GM18520 (cell line): ENCODE data around the gene TOR1B.
"Not testable (repeated sequence)": the region's sequence is repeated elsewhere in the genome, so short reads cannot be mapped to it uniquely, and the experiment has no call there.

Experiments
- ATAC-seq: cut with Tn5 transposase; IDR thresholded peaks from one replicate; pipeline ENCODE4 v1.9.1; 2021; ENCODE audit not compliant: unreplicated experiment

Gene TOR1B

DNA sequence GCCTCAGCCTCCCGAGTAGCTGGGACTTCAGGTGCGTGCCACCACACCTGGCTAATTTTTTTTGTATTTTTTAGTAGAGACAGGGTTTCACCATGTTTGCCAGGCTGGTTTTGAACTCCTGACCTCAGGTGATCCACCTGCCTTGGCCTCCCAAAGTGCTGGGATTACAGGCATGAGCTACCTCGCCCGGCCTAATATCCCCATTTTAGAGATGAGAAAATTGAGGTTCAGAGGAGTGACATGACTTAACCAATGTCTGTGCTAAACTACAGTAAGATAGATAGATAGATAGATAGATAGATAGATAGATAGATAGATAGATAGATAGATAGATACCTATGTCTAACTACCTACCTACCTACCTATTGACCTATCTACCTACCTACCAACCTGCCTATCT is 26.9 kb upstream of the TOR1B start:
- not testable (repeated sequence) for ATAC-seq

GRCh38 chr9:129776566-129776937 is 26.4 kb upstream of the TOR1B start:
- ATAC-seq = no peak

GRCh38 chr9:129776938-129777768 is 25.8 kb upstream of the TOR1B start:
- ATAC-seq = no peak

DNA sequence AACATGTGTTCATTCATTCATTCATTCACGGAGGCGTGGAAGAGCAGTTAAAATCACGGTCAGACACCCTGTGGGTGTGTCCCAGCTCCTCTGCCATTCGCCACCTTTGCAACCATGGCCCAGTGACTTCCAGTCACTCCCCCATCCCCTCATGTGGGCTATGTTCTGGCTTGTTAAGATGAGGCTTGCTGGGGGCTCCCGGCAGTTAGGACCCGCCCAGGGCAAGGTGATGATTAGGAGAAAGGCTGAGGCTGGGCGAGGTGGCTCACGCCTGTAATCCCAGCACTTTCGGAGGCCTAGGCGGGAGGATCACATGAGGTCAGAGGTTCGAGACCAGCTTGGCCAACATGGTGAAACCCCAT is 25.2 kb upstream of the TOR1B start:
- no peak for ATAC-seq

GRCh38 chr9:129778469-129778868 is 24.5 kb upstream of the TOR1B start:
- ATAC-seq = no peak

- ATAC-seq = no peak
These were observed 23.3 kb upstream of the TOR1B start for GRCh38 chr9:129779560-129780190.

DNA sequence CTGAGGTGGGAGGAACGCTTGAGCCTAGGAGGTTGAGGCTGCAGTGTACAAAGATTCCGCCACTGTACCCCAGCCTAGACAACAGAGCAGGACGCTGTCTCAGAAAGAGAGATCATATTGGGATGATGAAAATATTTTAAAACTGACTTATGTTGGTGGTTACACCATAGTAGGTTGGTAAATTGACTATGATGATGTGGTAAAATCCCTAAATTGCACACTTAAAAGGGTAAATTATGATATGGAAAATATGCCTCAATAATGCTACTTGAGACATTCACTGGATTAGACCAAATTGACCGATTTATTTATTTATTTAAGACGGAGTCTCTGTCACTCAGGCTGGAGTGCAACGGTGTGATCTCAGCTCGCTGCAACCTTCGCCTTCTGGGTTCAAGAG is 21.9 kb upstream of the TOR1B start:
- ATAC-seq = no peak

DNA sequence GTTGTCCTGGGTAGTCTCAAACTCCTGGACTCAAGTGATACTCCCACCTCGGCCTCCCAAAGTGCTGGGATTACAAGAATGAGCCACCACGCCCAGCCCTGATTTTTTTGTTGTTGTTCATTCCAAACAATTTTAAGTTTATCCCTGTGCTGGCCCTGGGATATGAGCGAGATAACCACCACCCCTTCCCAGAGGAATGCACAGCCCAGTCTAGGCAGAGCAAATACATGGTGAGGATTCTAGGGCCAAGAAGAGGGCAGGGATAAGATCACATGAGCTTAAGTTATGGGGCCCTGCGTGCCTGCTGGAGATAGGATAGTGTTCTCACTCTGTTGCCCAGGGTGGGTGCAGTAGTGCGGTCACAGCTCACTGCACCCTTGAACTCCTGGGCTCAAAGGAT is 21.0 kb upstream of the TOR1B start:
- ATAC-seq = no peak

DNA sequence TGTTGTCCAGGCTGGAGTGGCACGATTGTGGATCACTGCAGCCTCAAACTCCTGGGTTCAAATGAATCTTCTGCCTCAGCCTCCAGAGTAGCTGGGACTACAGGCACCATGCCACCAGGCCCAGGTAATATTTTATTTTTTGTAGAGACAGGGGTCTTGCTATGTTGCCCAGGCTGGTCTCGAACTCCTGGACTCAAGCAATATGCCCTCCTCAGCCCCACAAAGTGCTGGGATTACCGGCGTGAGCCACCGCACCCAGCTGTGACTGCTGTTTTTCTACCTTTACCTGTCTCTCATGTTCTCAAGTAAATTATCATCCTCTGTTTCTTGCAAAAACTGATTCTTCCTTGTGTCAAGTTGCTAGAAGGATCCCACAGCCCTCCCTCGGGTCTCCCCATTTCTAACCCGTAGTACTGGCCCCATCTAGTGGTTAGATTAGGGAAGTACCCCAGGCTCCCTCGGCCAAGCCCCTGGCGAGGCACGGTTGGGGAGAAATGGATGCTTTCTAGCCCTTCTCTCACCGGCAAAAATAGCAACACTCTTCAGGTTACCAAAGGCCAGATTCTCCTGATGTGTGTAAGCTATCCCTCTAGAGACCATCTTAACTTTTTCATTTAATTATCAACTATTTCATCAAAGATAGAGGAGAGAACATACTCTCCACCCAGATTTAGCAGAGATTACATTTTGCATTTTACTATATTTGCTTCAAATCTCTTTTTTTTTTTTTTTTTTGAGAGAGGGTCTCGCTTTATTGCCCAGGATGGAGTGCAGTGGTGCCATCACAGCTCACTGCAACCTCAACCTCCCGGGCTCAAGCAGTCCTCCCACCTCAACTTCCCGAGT is 19.2 kb upstream of the TOR1B start:
- ATAC-seq = no peak

- ATAC-seq = not testable (repeated sequence)
These were observed 18.0 kb upstream of the TOR1B start for GRCh38 chr9:129784970-129785369.

GRCh38 chr9:129785866-129786265 is 17.1 kb upstream of the TOR1B start:
- no peak for ATAC-seq

- no peak for ATAC-seq
These were observed 16.5 kb upstream of the TOR1B start for GRCh38 chr9:129786481-129786880.

DNA sequence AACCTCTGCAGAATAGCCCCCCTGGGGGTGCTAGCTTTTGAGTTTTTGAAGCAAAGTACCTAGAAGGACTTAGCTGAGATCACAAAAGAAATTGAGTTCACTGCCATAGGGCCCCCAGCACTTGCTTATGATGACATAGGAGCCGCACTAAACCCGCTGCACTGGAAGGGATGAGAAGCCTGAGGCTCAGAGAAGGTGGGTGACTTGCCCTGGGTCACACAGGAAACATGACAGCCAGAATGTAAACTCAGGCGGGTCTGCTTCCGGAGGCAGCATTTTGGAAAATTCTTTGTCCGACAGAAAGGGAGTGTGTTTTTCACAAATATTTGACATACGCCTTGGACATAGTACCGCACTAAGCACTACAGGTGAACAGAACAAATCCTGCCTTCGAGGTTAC is 8.4 kb upstream of the TOR1B start:
- ATAC-seq = no peak

DNA sequence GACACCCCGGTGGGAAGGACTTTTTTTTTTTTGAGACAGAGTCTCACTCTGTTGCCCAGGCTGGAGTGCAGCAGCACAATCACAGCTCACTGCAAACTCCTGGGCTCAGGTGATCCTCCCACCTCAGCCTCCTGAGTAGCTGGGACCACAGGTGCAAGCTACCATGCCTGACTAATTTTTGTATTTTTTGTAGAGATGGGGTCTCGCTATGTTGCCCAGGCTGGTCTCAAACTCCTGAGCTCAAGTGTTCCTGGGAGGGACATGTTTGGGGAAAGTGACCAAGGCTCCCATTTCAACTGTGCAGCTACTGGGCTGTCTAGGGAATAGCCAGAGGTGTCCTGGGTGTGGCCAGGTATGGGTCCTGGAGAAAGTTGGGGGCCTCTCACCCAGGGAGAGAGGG is 7.0 kb upstream of the TOR1B start:
- ATAC-seq = not testable (repeated sequence)

GRCh38 chr9:129798973-129799372 is 4.0 kb upstream of the TOR1B start:
- ATAC-seq = no peak

GRCh38 chr9:129801504-129801903 is 1.5 kb upstream of the TOR1B start:
- ATAC-seq = no peak

- peak; percentile 3 for ATAC-seq
These were observed 684 bp downstream of the TOR1B start for GRCh38 chr9:129803676-129804060.

DNA sequence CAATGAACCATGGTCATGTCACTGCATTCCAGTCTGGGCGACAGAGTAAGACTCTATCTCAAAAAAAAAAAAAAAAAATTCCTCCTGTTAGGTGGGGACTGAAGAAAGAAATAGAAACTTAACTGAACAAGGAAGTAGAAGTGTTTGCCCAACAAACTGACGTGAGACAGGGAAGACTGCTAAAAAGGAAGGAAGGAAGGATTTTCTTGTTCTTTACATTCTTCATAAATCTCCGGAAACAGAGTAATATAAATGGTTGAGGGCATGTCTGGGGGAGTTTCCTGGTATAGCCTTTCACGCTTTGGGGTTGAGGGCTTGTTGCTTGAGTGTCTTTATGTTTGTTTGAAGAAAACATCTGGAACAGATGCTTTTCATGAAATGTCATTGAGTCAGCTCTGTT is 3.1 kb downstream of the TOR1B start:
- ATAC-seq = no peak

DNA sequence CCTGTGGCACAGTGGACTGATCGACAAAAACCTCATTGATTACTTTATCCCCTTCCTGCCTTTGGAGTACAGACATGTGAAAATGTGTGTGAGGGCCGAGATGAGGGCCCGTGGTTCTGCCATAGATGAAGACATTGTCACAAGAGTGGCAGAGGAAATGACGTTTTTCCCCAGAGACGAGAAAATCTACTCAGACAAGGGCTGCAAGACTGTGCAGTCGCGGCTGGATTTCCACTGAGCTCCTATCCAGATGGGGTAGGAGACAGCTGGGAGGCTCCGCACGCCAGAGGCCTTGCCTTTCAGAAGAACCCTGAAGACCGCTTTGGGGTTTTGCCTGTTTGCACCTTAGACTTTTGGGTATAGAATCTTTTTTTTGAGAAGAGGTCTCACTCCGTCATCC is 6.4 kb downstream of the TOR1B start:
- ATAC-seq = no peak

- ATAC-seq = no peak
These were observed 7.1 kb downstream of the TOR1B start for GRCh38 chr9:129810116-129810515.

- no peak for ATAC-seq
These were observed 7.8 kb downstream of the TOR1B start for GRCh38 chr9:129810788-129811187.

DNA sequence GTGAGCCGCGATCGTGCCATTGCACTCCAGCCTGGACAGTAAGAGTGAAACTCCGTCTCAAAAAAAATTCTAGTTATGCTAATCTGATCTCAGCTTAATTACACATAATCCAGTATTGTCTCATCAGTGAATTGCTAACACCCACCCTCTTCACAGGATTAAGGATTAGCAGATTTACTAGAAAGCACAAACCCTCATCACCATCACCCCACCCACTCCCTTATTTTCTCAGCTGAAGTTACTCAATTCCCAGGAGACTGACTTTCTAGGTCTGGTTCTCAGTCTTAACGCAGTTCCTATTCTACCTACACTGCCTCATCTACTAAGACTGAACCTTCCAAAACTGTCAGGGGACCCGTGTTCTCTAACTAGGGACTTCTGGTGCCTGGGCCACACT is 9.0 kb downstream of the TOR1B start:
- ATAC-seq = no peak
